ENCODE measurements around the gene TSLP. TPM values are rescaled to one million over a fixed set of nuclear protein-coding genes. Genes with fewer than 3 reads are reported as not detected.

Gene TSLP
- total and polyA plus RNA-seq, 2 of the 4 experiments (the other 2 are of a cell fraction) = 0.54 to 1.6 TPM

DNA sequence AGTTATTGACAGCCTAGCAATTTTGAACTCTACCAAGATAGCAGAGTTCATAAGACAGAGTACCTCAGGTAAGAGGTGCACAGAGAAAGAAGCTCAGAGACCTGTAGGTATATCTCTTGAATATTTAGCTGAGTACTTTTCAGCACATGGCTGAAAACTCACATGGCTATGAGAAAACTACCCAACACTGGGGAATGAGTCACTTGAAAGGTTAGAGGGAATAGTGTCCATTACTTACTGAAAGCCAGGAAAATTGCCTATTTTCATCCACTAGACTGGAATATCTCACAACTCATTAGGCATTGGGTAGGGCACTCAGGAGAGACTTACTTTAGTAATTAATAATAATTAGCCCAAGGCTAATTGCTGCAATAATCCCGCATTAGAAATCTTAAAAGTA, 8.3 kb downstream of the TSLP start:
- dilution Hi-C loops (cut with HindIII; ENCODE audit: low sequenced_read_pairs, unreplicated experiment) = no loop called here
- H3K4me2 ChIP-seq (ENCODE audit: low read depth, low read length) = no peak overlapping the region

More for the DNA sequence above, 8.3 kb downstream of the TSLP start:
- ChIA-PET POLR2A (ENCODE audit: unreplicated experiment) (no interaction called here), CTCF (interaction anchor here (1.0 to 1.1 kb wide), 2 partner anchors 11 to 159 kb away, joined by 3 read pairs; no protein-coding TSS in a partner anchor)
- Histone ChIP-seq H2BK5ac (ENCODE audit: low read depth, low read length, poor library complexity, severe bottlenecking) (no peak overlapping the region), H3K9ac (ENCODE audit: low read depth, low read length) (no peak overlapping the region), H4K20me1 (ENCODE audit: insufficient read depth, low read length) (no peaks in the 10 kb centered on the region), H3K9me3 (ENCODE audit: control insufficient read depth, insufficient read depth, low read length) (no peaks in the 10 kb centered on the region), H2BK15ac (ENCODE audit: low read depth, low read length) (no peak overlapping the region), H3K56ac (ENCODE audit: extremely low read depth, insufficient read depth, low read length) (no peak overlapping the region), H3K27me3 (ENCODE audit: control insufficient read depth, insufficient read depth, low read length) (no peaks in the 10 kb centered on the region), H3K4me3 (ENCODE audit: insufficient read depth, low read depth, low read length) (no peak overlapping the region), H3K27ac (ENCODE audit: insufficient read depth, low read length) (no peak overlapping the region), H2BK20ac (ENCODE audit: low read depth, low read length) (no peak overlapping the region), H3K4me1 (ENCODE audit: control insufficient read depth, insufficient read depth, low read length) (peaks cover 5% of the 10 kb centered on the region), H2AK5ac (ENCODE audit: low read depth, low read length) (no peak overlapping the region), H2AFZ (replicated peaks; ENCODE audit: low read length, poor library complexity) (no peak overlapping the region), H2BK120ac (ENCODE audit: low read depth, low read length) (no peak overlapping the region), H4K91ac (ENCODE audit: insufficient read depth, low read depth, low read length) (no peak overlapping the region), H3K79me1 (ENCODE audit: low read depth in 1 of 2, low read length in 2 of 2) (no peaks in the 10 kb centered on the region), H3K36me3 (ENCODE audit: control insufficient read depth, insufficient read depth, low read length) (no peaks in the 10 kb centered on the region), H4K5ac (ENCODE audit: low read depth, low read length) (no peak overlapping the region), H3K4ac (ENCODE audit: low read depth, low read length) (no peak overlapping the region), H3K9me1 (ENCODE audit: insufficient read depth, low read length) (no peaks in the 10 kb centered on the region), H3K23ac (ENCODE audit: low read depth, low read length) (no peak overlapping the region), H2AK9ac (replicated peaks; ENCODE audit: low read depth, low read length, poor library complexity) (no peak overlapping the region), H4K8ac (ENCODE audit: low read depth in 2 of 2, low read length in 2 of 2) (no peak overlapping the region), H3K18ac (ENCODE audit: low read depth, low read length) (no peak overlapping the region), H3K14ac (replicated peaks; ENCODE audit: low read depth, low read length) (no peak overlapping the region)
- WGBS, 2 experiments (ENCODE audit: extremely low coverage in 2 of 2, insufficient read length in 1 of 2) = no CpG with 5 or more reads among the region's 1 CpG
- no TSS peak for BruUV-seq (replicated peaks)
- TF ChIP-seq CHD1 (IDR thresholded peaks at IDR 0.05; ENCODE audit: low read depth, low read length) = no peak
- TF ChIP-seq, protein P1, sequence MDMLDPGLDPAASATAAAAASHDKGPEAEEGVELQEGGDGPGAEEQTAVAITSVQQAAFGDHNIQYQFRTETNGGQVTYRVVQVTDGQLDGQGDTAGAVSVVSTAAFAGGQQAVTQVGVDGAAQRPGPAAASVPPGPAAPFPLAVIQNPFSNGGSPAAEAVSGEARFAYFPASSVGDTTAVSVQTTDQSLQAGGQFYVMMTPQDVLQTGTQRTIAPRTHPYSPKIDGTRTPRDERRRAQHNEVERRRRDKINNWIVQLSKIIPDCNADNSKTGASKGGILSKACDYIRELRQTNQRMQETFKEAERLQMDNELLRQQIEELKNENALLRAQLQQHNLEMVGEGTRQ (IDR thresholded peaks at IDR 0.05; ENCODE audit: low read depth, low read length) = no peak
- TF ChIP-seq MAZ (IDR thresholded peaks at IDR 0.05; ENCODE audit: borderline replicate concordance, low read depth, low read length) = no peak
- TF ChIP-seq, protein P2, sequence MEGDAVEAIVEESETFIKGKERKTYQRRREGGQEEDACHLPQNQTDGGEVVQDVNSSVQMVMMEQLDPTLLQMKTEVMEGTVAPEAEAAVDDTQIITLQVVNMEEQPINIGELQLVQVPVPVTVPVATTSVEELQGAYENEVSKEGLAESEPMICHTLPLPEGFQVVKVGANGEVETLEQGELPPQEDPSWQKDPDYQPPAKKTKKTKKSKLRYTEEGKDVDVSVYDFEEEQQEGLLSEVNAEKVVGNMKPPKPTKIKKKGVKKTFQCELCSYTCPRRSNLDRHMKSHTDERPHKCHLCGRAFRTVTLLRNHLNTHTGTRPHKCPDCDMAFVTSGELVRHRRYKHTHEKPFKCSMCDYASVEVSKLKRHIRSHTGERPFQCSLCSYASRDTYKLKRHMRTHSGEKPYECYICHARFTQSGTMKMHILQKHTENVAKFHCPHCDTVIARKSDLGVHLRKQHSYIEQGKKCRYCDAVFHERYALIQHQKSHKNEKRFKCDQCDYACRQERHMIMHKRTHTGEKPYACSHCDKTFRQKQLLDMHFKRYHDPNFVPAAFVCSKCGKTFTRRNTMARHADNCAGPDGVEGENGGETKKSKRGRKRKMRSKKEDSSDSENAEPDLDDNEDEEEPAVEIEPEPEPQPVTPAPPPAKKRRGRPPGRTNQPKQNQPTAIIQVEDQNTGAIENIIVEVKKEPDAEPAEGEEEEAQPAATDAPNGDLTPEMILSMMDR (conservative IDR thresholded peaks at IDR 0.05; ENCODE audit: low read depth, low read length) = no peak
- no peak for TF ChIP-seq RFX5 (IDR thresholded peaks at IDR 0.05; ENCODE audit: low read depth, low read length)
- TF ChIP-seq MXI1 (IDR thresholded peaks at IDR 0.05; ENCODE audit: borderline replicate concordance, low read depth, low read length) = 0 out of 2 replicates have a peak, but pooled peaks have one; percentile 24
- DNase-seq = peak; percentile 57
- no peak for ATAC-seq (ENCODE audit: low read depth)
- in situ Hi-C loops (cut with MboI; ENCODE audit: low sequenced_read_pairs) (no loop called here), intact Hi-C loops (cut with micrococcal nuclease) (no loop called here)
